Endothelial cell of hepatic sinusoid (primary cell): Measurements from ENCODE around the gene ZG16B.

Experiments used
- in situ Hi-C: cut with HindIII; loops from 2 replicates; pipeline ENCODE4 v1.10.0; 2017; ENCODE audit warnings: low sequenced_read_pairs

The ZG16B gene

DNA sequence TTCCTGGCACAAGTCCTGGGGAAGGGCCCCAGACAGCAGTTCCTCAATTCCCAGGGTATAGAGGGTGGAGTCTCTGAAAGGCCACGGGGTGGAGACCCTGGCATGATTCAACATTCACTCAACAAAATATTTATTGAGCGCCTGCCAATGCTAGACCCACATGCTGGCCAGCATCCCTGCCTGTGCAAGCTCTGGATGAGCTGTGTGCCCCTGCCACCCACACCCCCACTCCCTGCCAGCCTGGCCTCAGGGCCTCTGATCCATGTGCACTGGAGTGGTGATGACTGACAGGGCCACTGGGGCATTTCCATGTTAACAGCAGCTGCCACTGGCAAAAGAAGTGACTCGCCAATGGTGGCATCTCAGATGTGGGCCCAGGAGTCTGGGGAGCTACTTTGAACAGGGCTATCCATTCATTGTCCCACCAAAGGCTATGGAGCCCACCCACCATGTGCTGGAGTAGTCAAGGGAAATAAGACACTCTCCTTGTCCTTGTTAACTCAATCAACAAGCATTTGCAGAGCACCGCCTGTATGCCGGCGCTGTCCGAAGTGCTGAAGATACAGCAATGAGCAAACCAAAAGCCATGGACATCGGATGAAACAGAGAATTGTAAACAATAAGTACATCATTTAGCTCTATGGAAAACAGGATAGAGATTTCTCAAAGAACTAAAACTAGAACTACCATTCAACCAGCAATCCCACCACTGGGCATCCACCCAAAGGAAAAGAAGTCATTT is 30.9 kb downstream of the ZG16B start:
- in situ Hi-C loops: no loop called here

DNA sequence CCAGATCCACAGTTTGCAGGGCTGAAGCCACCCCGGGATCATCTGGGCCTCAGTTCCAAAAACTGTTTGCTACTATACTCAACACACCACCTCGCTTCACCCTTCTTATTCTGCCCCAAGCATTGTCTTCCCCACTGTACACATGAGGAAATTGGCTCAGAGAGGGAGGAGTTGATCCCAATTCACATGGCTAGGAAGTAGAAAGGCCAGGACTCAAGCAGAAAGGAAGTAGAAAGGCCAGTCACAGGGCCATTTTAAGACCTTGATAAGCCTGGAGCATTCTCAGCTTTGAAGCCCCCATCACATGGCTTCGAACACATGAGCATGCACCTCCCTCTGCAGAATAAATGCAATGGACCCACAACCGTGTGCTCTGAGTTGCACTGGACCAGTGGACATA is 35.5 kb downstream of the ZG16B start:
- in situ Hi-C loops: loop anchor here (5.0 kb wide), 1 partner anchor 93 kb away; no protein-coding TSS in a partner anchor

DNA sequence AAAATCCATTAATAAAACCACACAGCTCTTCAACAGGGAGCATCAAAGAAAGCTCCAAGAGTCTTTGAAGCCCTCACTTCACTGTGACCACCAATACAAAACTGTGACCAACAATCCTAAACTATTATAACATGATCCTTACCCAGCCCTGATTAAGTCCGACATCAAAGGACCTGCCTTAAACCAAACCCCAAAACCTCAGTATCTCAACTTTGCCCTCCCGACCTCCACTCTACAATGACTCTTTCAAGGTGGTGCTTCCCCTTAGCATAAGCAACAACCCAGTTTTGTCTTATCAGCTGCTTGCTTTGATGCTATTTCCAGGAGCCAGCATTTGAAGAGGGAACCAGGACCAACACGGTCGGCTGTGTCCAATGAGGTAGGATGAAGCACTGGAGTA is 36.3 kb downstream of the ZG16B start:
- in situ Hi-C loops: loop anchor here (5.0 kb wide), 1 partner anchor 94 kb away; no protein-coding TSS in a partner anchor

DNA sequence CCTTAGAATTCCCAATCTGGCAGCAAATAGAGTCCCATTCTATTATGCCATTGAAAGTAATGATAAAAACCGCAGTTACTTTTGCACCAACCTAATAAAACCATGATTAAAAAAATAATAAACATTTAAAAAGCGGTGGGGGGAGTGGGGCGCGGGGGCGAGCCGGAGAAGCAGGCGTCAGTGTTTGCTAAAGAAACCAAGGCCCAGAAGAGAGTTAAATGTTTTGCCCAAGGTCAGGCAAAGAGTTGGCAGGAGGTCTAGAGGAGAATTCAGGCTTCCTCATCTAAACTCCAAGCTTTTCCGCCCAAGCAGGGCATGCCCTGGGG is 37.5 kb downstream of the ZG16B start:
- in situ Hi-C loops: loop anchor here (5.0 kb wide), 1 partner anchor 95 kb away; no protein-coding TSS in a partner anchor

DNA sequence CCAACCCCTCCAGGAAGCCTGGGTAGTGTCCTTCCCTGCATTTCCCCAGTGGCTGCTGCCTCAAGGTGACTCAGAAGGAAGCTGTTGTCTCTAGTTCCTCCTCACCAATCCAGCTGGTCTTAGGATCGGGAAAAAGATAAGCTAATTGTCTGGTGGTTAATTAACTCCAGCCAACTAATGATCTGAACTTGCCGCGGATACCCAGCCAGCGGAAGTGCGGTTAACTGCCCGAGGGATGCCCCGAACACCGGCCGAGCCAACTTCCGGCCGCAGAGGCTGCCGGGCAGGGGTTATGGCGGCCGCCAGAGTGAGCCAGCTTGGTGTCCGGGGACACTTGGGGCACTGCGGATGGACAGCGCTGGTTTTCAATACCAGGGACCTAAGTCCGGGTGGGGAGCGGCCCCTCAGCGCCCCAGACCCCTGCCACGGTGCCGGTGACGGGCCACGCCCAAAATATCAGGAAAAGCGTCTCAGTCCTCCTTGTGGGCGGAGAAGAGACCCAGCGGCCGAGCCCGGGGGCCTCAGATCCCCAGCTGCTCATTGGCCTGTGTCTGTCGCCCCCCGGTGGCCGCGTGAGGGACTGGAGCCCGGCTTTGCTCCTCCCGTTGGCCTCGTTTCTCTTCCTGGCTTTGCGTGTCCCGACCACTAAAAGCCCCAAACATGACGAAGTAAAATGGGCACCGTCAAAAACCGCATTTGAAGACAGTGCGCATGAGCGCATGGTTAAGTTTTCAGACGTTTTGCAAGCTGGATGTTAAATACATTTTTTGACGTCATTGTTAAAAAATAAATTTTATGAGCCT is 38.1 kb downstream of the ZG16B start:
- in situ Hi-C loops: loop anchor here (5.0 kb wide), 1 partner anchor 96 kb away; no protein-coding TSS in a partner anchor

DNA sequence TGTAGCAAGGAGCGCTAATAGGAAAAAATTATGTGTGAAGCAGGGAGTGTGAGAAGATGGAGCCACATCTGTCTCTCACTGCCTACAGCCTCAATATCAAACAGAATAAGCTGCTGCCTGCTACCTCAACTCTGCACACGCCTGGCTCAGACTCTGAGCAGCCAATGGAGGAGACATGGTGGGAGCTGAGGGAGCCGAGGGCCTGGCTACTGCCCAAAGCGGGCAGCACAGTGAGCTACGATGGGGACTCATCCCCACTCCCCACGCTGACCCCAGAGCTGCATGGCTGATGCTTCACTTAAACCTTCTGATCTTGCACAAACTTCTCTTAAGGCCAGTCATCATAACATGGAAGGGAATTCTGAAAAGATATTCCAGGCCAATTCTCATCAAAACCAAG is 41.8 kb downstream of the ZG16B start:
- in situ Hi-C loops: no loop called here

DNA sequence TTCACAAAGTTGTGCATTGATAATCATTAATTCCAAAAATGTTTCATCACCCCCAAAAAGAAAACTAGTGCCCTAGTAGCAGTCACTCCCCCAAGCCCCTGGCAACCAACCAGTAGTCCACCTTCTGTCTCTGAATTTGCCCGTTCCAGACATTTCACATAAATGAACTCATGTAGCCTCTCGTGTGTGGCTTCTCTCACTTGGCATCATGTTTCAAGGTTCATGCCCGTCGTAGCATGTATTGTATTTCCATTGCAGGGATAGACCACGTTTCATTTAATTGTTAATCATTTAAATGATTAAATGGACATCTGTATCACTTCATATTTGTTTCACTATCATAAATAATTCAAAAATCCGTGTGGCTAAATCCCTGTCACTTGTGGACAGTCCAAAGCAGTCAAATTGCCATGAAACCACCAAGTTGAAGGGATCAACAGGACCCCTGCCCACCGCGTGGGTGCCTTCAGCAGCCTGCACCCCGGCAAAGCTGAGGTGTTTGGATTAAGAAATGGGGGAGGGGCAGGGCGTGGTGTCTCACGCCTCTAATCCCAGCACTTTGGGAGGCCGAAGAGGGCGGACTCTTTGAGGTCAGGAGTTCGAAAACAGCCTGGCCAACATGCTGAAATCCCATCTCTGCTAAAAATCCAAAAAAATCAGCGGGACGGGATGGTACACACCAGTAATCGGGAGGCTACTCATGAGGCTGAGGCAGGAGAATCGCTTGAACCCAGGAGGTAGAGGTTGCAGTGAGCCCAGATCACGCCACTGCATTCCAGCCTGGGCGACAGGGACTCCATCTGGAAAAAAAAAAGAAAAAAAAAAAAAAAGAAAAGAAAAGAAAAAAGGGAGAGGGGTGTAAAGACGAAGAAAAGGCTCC is 44.2 kb downstream of the ZG16B start:
- in situ Hi-C loops: no loop called here

DNA sequence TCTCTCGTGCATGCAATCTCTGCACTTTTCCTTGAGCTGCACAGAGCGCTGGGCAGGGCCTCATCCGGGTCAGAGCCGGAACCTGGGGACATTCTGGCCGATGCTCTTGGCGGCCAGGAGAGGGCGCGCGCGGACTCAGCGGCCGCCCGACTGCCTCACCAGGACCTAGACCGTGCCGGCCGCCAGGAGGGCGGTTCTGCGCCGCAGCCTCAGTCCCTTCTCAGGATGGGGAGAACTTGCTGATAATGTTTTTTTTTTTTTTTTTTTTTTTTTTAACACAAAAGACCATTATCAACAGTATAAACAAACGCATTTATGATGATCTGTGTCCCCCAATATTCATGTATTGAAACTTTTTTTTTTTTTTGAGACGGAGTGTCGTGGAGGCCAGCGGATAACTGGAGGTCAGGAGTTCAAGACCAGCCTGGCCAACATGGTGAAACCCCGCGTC is 44.8 kb downstream of the ZG16B start:
- in situ Hi-C loops: no loop called here

DNA sequence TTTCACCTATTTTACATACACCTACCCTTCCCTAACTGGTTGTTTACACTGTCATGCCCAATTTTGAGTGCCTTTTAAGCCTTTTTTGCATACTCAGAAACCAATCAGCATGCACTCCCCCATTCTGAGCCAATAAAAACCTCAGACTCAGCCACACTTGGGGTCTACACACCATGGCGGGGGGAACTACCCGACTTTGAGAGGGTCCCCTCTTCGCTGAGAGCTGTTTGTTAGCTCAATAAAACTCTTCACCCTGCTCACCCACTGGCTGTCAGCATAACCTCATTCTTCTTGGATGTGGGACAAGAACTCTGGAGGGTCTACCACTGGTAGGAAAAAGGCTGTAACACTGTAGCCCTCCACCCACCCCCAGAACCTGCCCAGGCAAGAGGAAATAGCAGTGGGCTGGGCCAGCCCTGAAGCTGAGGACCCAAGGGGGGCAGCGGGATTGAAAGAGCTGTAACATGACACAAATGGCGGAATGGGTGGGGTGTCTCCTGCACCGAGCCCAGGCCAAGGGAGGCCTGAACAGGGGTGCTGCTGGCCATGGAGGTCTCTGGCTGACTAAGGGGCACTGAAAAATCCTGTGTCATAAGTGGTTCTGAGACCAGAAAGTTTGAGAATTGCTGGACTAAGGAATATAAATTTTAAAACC is 49.9 kb downstream of the ZG16B start:
- in situ Hi-C loops: no loop called here
